PC-9 (cell line): ENCODE results near the gene UBE2D3. TPM values are rescaled to one million over a fixed set of nuclear protein-coding genes. Genes with fewer than 3 reads are reported as not detected.

Experiments
- BruUV-seq: library from RNA; stranded (reverse); fragments of 400-500 nt; replicated peaks from 2 replicates; lab custom pipeline; 2021; lab: Mats Ljungman, UMichigan
- CTCF ChIA-PET: fragments of 300-600 bp; sonication (Branson Sonifier 250); formaldehyde crosslinking; loops from one replicate; lab custom pipeline; 2022; ENCODE audit warnings: antibody characterized with exemption; lab: Charles Lee
- POLR2A ChIA-PET: fragments of 300-600 bp; sonication (Branson Sonifier 250); formaldehyde crosslinking; loops from one replicate; lab custom pipeline; 2022; ENCODE audit warnings: antibody characterized with exemption; ENCODE audit not compliant: unreplicated experiment; lab: Charles Lee
- DNase-seq, 2 experiments: peaks; one replicate each; pipeline versions ENCODE4 v3.0.0 to v3.0.0-alpha.2; 2015 to 2022; ENCODE audit warnings: mixed read lengths in 1 of 2
- H2AFZ ChIP-seq: fragments of 200-600 bp; sonication (generic); 2 replicates; pipeline ENCODE4 v1.8.1; 2017; ENCODE audit warnings: antibody characterized with exemption
- H3F3A ChIP-seq: fragments of 200-600 bp; sonication (generic); 2 replicates; pipeline ENCODE4 v1.8.1; 2017; ENCODE audit warnings: antibody characterized with exemption, mild to moderate bottlenecking, low read depth; ENCODE audit not compliant: insufficient read depth
- H3K27ac ChIP-seq: fragments of 200-600 bp; sonication (generic); 2 replicates; pipeline ENCODE4 v1.6.1; 2016; ENCODE audit warnings: mixed run types
- H3K27me3 ChIP-seq: fragments of 200-600 bp; sonication (generic); 2 replicates; pipeline ENCODE4 v1.6.1; 2016; ENCODE audit warnings: low read depth, mixed run types; ENCODE audit not compliant: insufficient read depth
- H3K36me3 ChIP-seq: fragments of 200-600 bp; sonication (generic); 2 replicates; pipeline ENCODE4 v1.6.1; 2016; ENCODE audit warnings: low read depth, mixed run types
- H3K4me1 ChIP-seq: fragments of 200-600 bp; sonication (generic); replicated peaks from 2 replicates; pipeline ENCODE4 v1.6.1; 2016; ENCODE audit warnings: mixed run types; ENCODE audit not compliant: insufficient read depth
- H3K4me2 ChIP-seq: fragments of 200-600 bp; sonication (generic); 2 replicates; pipeline ENCODE4 v1.6.1; 2017; ENCODE audit warnings: mixed run types
- H3K4me3 ChIP-seq: fragments of 200-600 bp; sonication (generic); 2 replicates; pipeline ENCODE4 v1.6.1; 2016; ENCODE audit warnings: mixed run types
- H3K79me2 ChIP-seq: fragments of 200-600 bp; sonication (generic); 2 replicates; pipeline ENCODE4 v1.6.1; 2017; ENCODE audit warnings: low read depth, mixed run types
- H3K9me2 ChIP-seq: fragments of 200-600 bp; sonication (generic); 2 replicates; pipeline ENCODE4 v1.8.1; 2017; ENCODE audit warnings: mild to moderate bottlenecking; ENCODE audit not compliant: insufficient read depth
- H3K9me3 ChIP-seq: fragments of 200-600 bp; sonication (generic); 2 replicates; pipeline ENCODE4 v1.8.1; 2016; ENCODE audit warnings: low read depth; ENCODE audit not compliant: insufficient read depth
- H4K20me1 ChIP-seq: fragments of 200-600 bp; sonication (generic); 2 replicates; pipeline ENCODE4 v1.8.1; 2017; ENCODE audit not compliant: insufficient read depth
- EZH2 ChIP-seq: fragments of 200-600 bp; sonication (generic); IDR thresholded peaks from 2 replicates; pipeline ENCODE4 v1.8.0; 2017; ENCODE audit warnings: antibody characterized with exemption, low read depth
- intact Hi-C: fragments of 100-400 bp; cut with micrococcal nuclease; formaldehyde crosslinking; loops from one replicate; pipeline ENCODE4 v1.10.0; 2022; ENCODE audit not compliant: unreplicated experiment
- total RNA-seq: library from RNA; stranded (reverse); gene quantifications from 2 replicates; pipeline ENCODE4 v1.2.3, GENCODE V29; 2021
- TF ChIP-seq, protein P1 (sequence below): fragments of 200-600 bp; sonication (generic); conservative IDR thresholded peaks from 2 replicates; pipeline ENCODE4 v1.6.1; 2017; ENCODE audit warnings: mixed run types, antibody characterized with exemption, mild to moderate bottlenecking, moderate library complexity

UBE2D3 gene
- total RNA-seq, 1 experiment from 2014 or later, result 183 TPM

DNA sequence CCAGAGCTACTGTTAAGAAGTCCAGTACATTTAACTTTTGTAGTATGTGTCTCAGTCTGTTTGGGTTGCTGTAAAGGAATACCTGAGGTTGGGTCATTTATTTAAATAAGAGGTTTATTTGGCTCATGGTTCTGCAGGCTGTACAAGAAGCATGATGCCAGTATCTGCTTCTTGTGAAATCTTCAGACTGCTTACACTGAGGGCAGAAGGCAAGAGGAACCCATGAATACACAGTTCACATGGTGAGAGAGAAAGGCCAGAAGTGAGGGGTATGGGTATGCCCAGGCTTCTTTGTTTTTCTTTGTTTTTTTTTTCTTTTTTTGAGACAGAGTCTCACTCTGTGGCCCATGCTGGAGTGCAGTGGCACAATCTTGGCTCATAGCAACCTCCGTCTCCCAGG is 35.4 kb upstream of the UBE2D3 start:
- H3K4me3 ChIP-seq, result no peak overlapping the region
- peaks cover 11% of the 10 kb centered on the region; the same call in 1 of the 2 replicates for H3K4me1 ChIP-seq
- TF ChIP-seq, protein P1, sequence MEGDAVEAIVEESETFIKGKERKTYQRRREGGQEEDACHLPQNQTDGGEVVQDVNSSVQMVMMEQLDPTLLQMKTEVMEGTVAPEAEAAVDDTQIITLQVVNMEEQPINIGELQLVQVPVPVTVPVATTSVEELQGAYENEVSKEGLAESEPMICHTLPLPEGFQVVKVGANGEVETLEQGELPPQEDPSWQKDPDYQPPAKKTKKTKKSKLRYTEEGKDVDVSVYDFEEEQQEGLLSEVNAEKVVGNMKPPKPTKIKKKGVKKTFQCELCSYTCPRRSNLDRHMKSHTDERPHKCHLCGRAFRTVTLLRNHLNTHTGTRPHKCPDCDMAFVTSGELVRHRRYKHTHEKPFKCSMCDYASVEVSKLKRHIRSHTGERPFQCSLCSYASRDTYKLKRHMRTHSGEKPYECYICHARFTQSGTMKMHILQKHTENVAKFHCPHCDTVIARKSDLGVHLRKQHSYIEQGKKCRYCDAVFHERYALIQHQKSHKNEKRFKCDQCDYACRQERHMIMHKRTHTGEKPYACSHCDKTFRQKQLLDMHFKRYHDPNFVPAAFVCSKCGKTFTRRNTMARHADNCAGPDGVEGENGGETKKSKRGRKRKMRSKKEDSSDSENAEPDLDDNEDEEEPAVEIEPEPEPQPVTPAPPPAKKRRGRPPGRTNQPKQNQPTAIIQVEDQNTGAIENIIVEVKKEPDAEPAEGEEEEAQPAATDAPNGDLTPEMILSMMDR, result no peak
- H4K20me1 ChIP-seq, result no peaks in the 10 kb centered on the region
- H3K27me3 ChIP-seq, result no peaks in the 10 kb centered on the region
- ChIA-PET POLR2A (no interaction called here), CTCF (no interaction called here)
- H3K27ac ChIP-seq, result no peak overlapping the region
- no peaks in the 10 kb centered on the region for H3K36me3 ChIP-seq
- no peaks in the 10 kb centered on the region; the same call in 1 of the 2 replicates for H3K9me3 ChIP-seq
- intact Hi-C loops, result no loop called here
- peaks cover 17% of the 10 kb centered on the region for H3K79me2 ChIP-seq
- H2AFZ ChIP-seq, result no peak overlapping the region
- no peak overlapping the region for H3K4me2 ChIP-seq
- no peak for DNase-seq
- H3K9me2 ChIP-seq, result no peaks in the 10 kb centered on the region
- no TSS peak for BruUV-seq
- H3F3A ChIP-seq, result no peaks in the 10 kb centered on the region

DNA sequence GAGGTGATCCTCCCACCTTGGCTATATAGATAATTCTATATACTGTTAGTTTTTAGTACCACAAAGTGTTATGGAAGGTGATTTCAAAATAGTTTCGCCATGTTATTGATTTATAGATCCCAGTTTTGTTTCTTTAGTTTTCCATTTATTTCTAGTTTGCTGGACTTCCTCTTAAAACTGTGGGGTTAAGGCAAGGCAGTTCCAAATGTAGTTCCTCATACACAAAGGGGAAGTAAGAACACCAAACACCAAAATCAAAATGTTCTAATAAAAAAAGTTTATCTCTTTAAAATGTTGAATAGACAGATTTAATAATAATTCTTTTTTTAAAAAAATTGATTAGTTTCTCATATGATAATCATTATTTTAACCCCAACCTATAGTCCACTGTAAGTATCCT is 34.7 kb upstream of the UBE2D3 start:
- H3K4me2 ChIP-seq, result no peak overlapping the region

DNA sequence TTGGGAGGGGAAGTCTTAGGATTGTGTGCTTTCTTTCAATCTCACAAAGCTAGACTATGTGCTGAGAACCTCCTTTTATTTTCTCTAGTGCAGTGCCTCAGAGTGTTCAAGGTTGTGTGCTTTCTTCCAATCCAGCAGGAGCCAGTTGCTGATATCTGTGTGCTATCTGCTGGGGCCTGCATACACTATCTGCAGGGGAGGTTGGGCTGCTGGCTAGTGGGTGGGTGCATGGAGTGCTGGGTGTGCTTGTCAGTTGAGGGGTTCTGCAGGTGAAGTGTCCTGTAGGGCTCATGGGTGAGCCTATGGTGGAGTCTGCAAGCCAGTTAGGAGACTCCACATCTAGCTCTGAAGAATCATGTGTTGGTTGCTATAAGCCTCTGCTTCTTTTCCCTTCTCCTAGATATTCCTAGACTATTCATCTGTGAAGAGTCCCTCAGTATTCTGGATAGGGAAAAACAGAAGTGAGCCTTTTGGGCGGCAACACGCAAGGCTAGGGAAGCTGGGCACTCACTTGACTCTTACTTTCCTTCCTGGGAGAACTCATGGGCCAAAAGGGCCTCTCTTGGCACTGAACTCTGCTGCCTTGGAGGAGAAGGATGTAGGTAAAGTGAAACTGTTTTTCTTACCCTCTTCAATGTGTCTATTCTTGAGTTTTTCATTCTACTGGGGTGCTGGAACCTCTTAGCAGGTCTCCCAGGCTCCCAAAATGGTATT is 33.4 kb upstream of the UBE2D3 start:
- Histone ChIP-seq H3K4me2 (no peak overlapping the region), H3F3A (no peaks in the 10 kb centered on the region), H3K79me2 (no peaks in the 10 kb centered on the region; the same call in 1 of the 2 replicates), H3K4me3 (no peak overlapping the region), H3K4me1 (no peaks in the 10 kb centered on the region), H3K36me3 (no peaks in the 10 kb centered on the region), H3K9me2 (no peaks in the 10 kb centered on the region), H3K27ac (no peak overlapping the region), H3K9me3 (no peaks in the 10 kb centered on the region; the same call in 1 of the 2 replicates), H3K27me3 (no peaks in the 10 kb centered on the region), H2AFZ (no peak overlapping the region), H4K20me1 (no peaks in the 10 kb centered on the region)
- ChIA-PET CTCF (no interaction called here), POLR2A (no interaction called here)
- intact Hi-C loops, result no loop called here
- DNase-seq, result no peak
- BruUV-seq, result no TSS peak
- TF ChIP-seq, protein P1, result no peak
- TF ChIP-seq EZH2, result no peak

More for the DNA sequence above, 34.7 kb upstream of the UBE2D3 start:
- Histone ChIP-seq H3K36me3 (no peaks in the 10 kb centered on the region), H2AFZ (no peak overlapping the region), H4K20me1 (no peaks in the 10 kb centered on the region), H3K9me2 (no peaks in the 10 kb centered on the region), H3K4me1 (peaks cover 4% of the 10 kb centered on the region; the same call in 1 of the 2 replicates), H3K9me3 (no peaks in the 10 kb centered on the region; the same call in 1 of the 2 replicates), H3F3A (no peaks in the 10 kb centered on the region), H3K27me3 (no peaks in the 10 kb centered on the region), H3K27ac (no peak overlapping the region), H3K4me3 (no peak overlapping the region), H3K79me2 (peaks cover 10% of the 10 kb centered on the region)
- CTCF ChIA-PET, result no interaction called here
- no peak for DNase-seq
- no TSS peak for BruUV-seq
- POLR2A ChIA-PET, result no interaction called here
- intact Hi-C loops, result no loop called here
- TF ChIP-seq, protein P1, result no peak
- no peak for TF ChIP-seq EZH2
